DND-41 (cell line): Measurements from ENCODE around the gene ELK4.
"Not testable (repeated sequence)": the region's sequence is repeated elsewhere in the genome, so short reads cannot be mapped to it uniquely, and the experiment has no call there.

Experiments used
- ATAC-seq: fragments of 200-7000 bp; cut with Tn5 transposase; 3 replicates; pipeline ENCODE4 v1.9.1; 2021; ENCODE audit warnings: low read depth; ENCODE audit not compliant: insufficient read depth
- DNase-seq: peaks from one replicate; pipeline ENCODE4 v3.0.0-alpha.2; 2020
- H2AFZ ChIP-seq: 2 replicates; pipeline ENCODE4 v1.6.0; 2012; ENCODE audit warnings: low read depth, low read length
- H3K27ac ChIP-seq: 2 replicates; pipeline ENCODE4 v1.5.1; 2012; ENCODE audit warnings: low read length, inconsistent platforms
- H3K27me3 ChIP-seq: fragments of 200-600 bp; sonication (generic); 2 replicates; pipeline ENCODE4 v1.6.0; 2012; ENCODE audit warnings: low read length, mild to moderate bottlenecking, inconsistent platforms; ENCODE audit not compliant: insufficient read depth, poor library complexity
- H3K36me3 ChIP-seq: 2 replicates; pipeline ENCODE4 v1.5.1; 2012; ENCODE audit warnings: low read length, inconsistent platforms; ENCODE audit not compliant: insufficient read depth
- H3K4me1 ChIP-seq: 2 replicates; pipeline ENCODE4 v1.5.1; 2012; ENCODE audit warnings: mild to moderate bottlenecking, low read length; ENCODE audit not compliant: insufficient read depth
- H3K4me2 ChIP-seq: 2 replicates; pipeline ENCODE4 v1.6.0; 2012; ENCODE audit warnings: mild to moderate bottlenecking, moderate library complexity, low read length, inconsistent platforms; ENCODE audit not compliant: insufficient read depth
- H3K4me3 ChIP-seq, 2 experiments: fragments of 200-600 bp in 1 of 2; shearing (Covaris generic) in 1 of 2; 2 replicates each; pipeline ENCODE4 v1.5.1; 2012 to 2016; ENCODE audit warnings: inconsistent platforms in 2 of 2, low read length in 2 of 2, mild to moderate bottlenecking in 2 of 2, low read depth in 1 of 2, moderate library complexity in 1 of 2
- H3K79me2 ChIP-seq: 2 replicates; pipeline ENCODE4 v1.6.0; 2012; ENCODE audit warnings: low read length, inconsistent platforms; ENCODE audit not compliant: insufficient read depth
- H3K9ac ChIP-seq: 2 replicates; pipeline ENCODE4 v1.6.0; 2012; ENCODE audit warnings: low read depth, mild to moderate bottlenecking, inconsistent platforms, low read length, moderate library complexity
- H3K9me3 ChIP-seq: 2 replicates; pipeline ENCODE4 v1.5.1; 2012; ENCODE audit warnings: low read length, moderate library complexity, mild to moderate bottlenecking, inconsistent platforms; ENCODE audit not compliant: insufficient read depth, severe bottlenecking
- H4K20me1 ChIP-seq: 2 replicates; pipeline ENCODE4 v1.6.0; 2012; ENCODE audit warnings: low read length; ENCODE audit not compliant: insufficient read depth
- CTCF ChIP-seq: IDR thresholded peaks from 2 replicates; pipeline ENCODE4 v1.5.1; 2012; ENCODE audit warnings: borderline replicate concordance, low read length, moderate library complexity, mild to moderate bottlenecking; ENCODE audit not compliant: poor library complexity, severe bottlenecking; ENCODE audit errors: extremely low read depth
- EZH2 ChIP-seq: IDR thresholded peaks from 3 replicates; pipeline ENCODE4 v1.6.1; 2012; ENCODE audit warnings: borderline replicate concordance, low read depth, mild to moderate bottlenecking, moderate library complexity, low read length, inconsistent platforms; ENCODE audit not compliant: severe bottlenecking

Gene ELK4

DNA sequence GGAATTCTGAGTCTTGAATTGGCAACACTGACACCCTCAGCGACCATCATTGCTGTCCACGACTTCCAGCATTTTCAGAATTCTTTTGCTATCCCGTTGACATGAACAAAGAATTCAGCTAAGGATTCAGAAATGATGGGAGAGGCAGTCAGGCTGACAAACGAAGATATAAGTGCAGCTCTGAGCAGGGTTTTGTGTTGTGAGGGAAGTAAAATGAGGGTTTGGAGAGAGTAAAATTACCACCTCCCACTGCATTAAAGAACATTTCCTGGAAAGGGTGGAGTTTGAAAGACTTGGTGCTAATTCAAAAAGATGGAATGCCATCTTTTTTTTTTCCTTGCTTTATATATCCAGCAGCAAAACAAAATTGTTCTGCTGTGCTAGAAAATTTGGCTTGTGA, 4.9 kb upstream of the ELK4 start:
- H3K4me2 ChIP-seq, result no peak overlapping the region
- H3K9ac ChIP-seq, result no peak overlapping the region
- DNase-seq (no peak), ATAC-seq (no peak)
- no peaks in the 10 kb centered on the region for H4K20me1 ChIP-seq
- no peak overlapping the region for H3K27ac ChIP-seq
- H3K4me1 ChIP-seq, result peaks cover 9% of the 10 kb centered on the region
- TF ChIP-seq EZH2 (no peak), CTCF (no peak)
- no peaks in the 10 kb centered on the region for H3K79me2 ChIP-seq
- H3K4me3 ChIP-seq, result no peak overlapping the region
- no peaks in the 10 kb centered on the region for H3K9me3 ChIP-seq
- peaks cover 35% of the 10 kb centered on the region for H3K27me3 ChIP-seq
- H3K36me3 ChIP-seq, result no peaks in the 10 kb centered on the region
- H2AFZ ChIP-seq, result no peak overlapping the region

GRCh38 chr1:205636138-205636530, 4.3 kb upstream of the ELK4 start:
- H3K4me3 ChIP-seq, H3K79me2 ChIP-seq, H3K27ac ChIP-seq, H3K9ac ChIP-seq, H3K4me2 ChIP-seq, H3K36me3 ChIP-seq, H2AFZ ChIP-seq, H3K9me3 ChIP-seq, H4K20me1 ChIP-seq, ATAC-seq, DNase-seq, H3K4me1 ChIP-seq: not testable (repeated sequence)
- H3K27me3 ChIP-seq, result peaks cover 34% of the 10 kb centered on the region

DNA sequence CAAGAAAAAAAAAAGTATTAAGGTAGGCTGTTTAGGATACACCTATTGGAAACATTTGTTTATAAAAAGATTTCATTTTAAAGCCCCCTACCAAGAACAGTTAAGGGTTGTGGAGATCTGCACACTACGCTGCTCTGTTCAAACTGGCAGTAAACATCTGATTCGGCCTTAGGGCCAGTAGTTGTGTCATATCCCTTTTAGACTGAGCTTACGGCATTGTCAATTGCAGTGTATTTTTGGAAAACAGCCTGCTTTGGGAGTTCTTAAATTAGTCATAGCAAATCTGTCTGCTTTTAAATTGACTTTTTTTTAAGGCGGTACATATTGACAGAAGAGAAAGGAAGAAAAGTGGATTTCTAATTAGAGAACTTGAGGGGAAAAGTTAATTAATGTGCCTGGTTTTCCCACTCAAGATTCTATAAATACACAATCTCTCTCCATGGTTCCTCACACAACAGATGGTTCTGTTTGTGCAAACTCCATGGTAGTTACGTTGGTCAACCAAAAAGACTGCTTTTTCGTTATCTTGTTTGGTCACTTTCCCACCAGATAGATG, 1.7 kb upstream of the ELK4 start:
- Histone ChIP-seq H3K4me3 (no peak overlapping the region), H2AFZ (no peak overlapping the region), H3K36me3 (peaks cover 4% of the 10 kb centered on the region), H3K4me2 (no peak overlapping the region), H4K20me1 (peaks cover 11% of the 10 kb centered on the region), H3K27me3 (peaks cover 19% of the 10 kb centered on the region), H3K79me2 (peaks cover 25% of the 10 kb centered on the region), H3K4me1 (peaks cover 31% of the 10 kb centered on the region), H3K9me3 (no peaks in the 10 kb centered on the region), H3K9ac (no peak overlapping the region), H3K27ac (no peak overlapping the region)
- no peak for DNase-seq
- TF ChIP-seq EZH2 (no peak), CTCF (no peak)
- ATAC-seq, result no peak

DNA sequence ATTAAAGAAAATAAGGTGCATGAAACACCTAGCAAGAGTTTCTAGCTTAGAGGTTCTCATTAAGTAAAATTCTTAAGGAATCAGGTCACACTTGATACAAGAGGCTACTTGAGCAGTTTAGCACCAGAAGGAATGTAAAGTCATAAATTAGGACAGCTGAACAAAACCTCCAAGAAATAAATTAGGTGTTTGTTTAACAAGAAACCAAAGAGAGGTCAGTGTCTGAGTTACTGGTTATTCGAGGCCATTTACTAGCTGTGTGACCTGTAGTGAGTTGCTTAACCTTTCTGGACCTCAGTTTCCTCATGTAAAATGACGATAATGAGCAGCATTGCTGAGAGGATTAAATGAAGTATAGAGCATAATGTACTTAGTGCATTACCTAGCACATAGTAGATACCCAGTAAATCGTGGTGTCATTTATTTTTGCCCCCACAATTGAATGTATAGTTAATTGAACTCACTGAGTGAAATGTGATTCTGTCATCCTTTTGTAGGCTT, 908 bp upstream of the ELK4 start:
- Histone ChIP-seq H3K79me2 (peaks cover 32% of the 10 kb centered on the region), H3K9ac (peak overlapping the region; percentile 92), H3K4me2 (peak overlapping the region; percentile 76), H3K36me3 (peaks cover 12% of the 10 kb centered on the region), H2AFZ (peak overlapping the region; percentile 85), H3K4me3 (peak overlapping the region; percentile 52 to 65; a peak in 3 of 4 replicates), H3K4me1 (peaks cover 37% of the 10 kb centered on the region), H4K20me1 (peaks cover 18% of the 10 kb centered on the region), H3K27ac (no peak overlapping the region), H3K27me3 (peaks cover 11% of the 10 kb centered on the region), H3K9me3 (no peaks in the 10 kb centered on the region)
- DNase-seq (no peak), ATAC-seq (no peak)
- TF ChIP-seq CTCF (no peak), EZH2 (no peak)
